22Rv1 (cell line): ENCODE data around the gene COLQ.

Experiments
- ZFX ChIP-seq: fragments of 450-650 bp; IDR thresholded peaks from 2 replicates; pipeline ENCODE4 v1.6.1; 2017; ENCODE audit warnings: antibody characterized with exemption, borderline replicate concordance
- TF ChIP-seq, protein P1 (sequence below): fragments of 450-650 bp; IDR thresholded peaks from 2 replicates; pipeline ENCODE4 v1.5.1; 2017; ENCODE audit warnings: mild to moderate bottlenecking

DNA sequence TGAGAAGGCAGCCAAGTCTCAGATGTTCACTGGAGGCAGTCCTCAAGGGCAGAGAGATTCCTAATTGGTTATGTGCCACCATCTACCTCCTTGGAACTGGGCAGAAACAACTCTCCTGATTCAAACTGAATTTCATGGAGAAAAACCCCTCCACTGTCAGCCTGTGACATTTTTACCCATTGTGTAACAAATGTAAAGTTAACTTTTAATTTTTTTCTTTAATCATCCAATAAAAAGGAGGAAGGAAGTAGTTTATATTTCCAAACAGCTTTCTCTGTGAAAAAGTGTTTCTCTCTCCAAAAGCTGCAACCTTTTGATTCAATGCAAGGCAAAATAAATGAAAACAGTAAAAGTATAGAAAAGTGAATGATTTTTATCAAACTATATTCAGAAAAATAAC lies 510 bp upstream of the COLQ start:
- TF ChIP-seq, protein P1, sequence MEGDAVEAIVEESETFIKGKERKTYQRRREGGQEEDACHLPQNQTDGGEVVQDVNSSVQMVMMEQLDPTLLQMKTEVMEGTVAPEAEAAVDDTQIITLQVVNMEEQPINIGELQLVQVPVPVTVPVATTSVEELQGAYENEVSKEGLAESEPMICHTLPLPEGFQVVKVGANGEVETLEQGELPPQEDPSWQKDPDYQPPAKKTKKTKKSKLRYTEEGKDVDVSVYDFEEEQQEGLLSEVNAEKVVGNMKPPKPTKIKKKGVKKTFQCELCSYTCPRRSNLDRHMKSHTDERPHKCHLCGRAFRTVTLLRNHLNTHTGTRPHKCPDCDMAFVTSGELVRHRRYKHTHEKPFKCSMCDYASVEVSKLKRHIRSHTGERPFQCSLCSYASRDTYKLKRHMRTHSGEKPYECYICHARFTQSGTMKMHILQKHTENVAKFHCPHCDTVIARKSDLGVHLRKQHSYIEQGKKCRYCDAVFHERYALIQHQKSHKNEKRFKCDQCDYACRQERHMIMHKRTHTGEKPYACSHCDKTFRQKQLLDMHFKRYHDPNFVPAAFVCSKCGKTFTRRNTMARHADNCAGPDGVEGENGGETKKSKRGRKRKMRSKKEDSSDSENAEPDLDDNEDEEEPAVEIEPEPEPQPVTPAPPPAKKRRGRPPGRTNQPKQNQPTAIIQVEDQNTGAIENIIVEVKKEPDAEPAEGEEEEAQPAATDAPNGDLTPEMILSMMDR, result no peak
- no peak for TF ChIP-seq ZFX
